IMR-90 (cell line): Measurements from ENCODE around the gene MAGEB3. TPM values are rescaled to one million over a fixed set of nuclear protein-coding genes. Genes with fewer than 3 reads are reported as not detected.

Experiments used
- ATAC-seq: fragments of 200-7000 bp; cut with Tn5 transposase; 2 replicates; pipeline ENCODE4 v1.9.1; 2020; ENCODE audit warnings: low read depth, mild to moderate bottlenecking, moderate library complexity
- BruUV-seq: library from RNA; stranded (reverse); fragments of 400-500 nt; replicated peaks from 2 replicates; lab custom pipeline; 2021; lab: Mats Ljungman, UMichigan
- CTCF ChIA-PET: fragments of 300-600 bp; formaldehyde crosslinking; extraction: SDS; loops from one replicate; lab custom pipeline; 2021; ENCODE audit warnings: antibody characterized with exemption; lab: Yijun Ruan, JAX
- POLR2A ChIA-PET: fragments of 300-600 bp; sonication (Branson Sonifier 250); formaldehyde crosslinking; loops from one replicate; lab custom pipeline; 2022; ENCODE audit warnings: antibody characterized with exemption; ENCODE audit not compliant: unreplicated experiment; lab: Charles Lee
- DNase-seq: peaks from one replicate; pipeline ENCODE4 v3.0.0; 2013
- H2AFZ ChIP-seq: replicated peaks from 2 replicates; pipeline ENCODE3; 2013; ENCODE audit warnings: low read length, mild to moderate bottlenecking; ENCODE audit not compliant: poor library complexity
- H2AK5ac ChIP-seq: 2 replicates; pipeline ENCODE4 v1.6.1; 2013; ENCODE audit warnings: low read depth, low read length, inconsistent platforms
- H2AK9ac ChIP-seq: replicated peaks from 2 replicates; pipeline ENCODE3; 2013; ENCODE audit warnings: mild to moderate bottlenecking, low read depth, low read length, moderate library complexity; ENCODE audit not compliant: poor library complexity
- H2BK120ac ChIP-seq: 2 replicates; pipeline ENCODE4 v1.6.1; 2013; ENCODE audit warnings: low read depth, low read length, inconsistent platforms
- H2BK15ac ChIP-seq: 3 replicates; pipeline ENCODE4 v1.6.1; 2013; ENCODE audit warnings: low read depth, low read length, inconsistent platforms
- H2BK20ac ChIP-seq: 2 replicates; pipeline ENCODE4 v1.6.1; 2013; ENCODE audit warnings: low read depth, mild to moderate bottlenecking, inconsistent platforms, low read length, moderate library complexity
- H2BK5ac ChIP-seq: 2 replicates; pipeline ENCODE4 v1.6.1; 2013; ENCODE audit warnings: mild to moderate bottlenecking, low read depth, low read length, inconsistent platforms; ENCODE audit not compliant: poor library complexity, severe bottlenecking
- H3K14ac ChIP-seq: replicated peaks from 2 replicates; pipeline ENCODE4 v1.6.1; 2013; ENCODE audit warnings: low read depth, low read length, inconsistent platforms
- H3K18ac ChIP-seq: 2 replicates; pipeline ENCODE4 v1.6.1; 2013; ENCODE audit warnings: low read depth, low read length, control low read depth
- H3K23ac ChIP-seq: 2 replicates; pipeline ENCODE4 v1.6.1; 2013; ENCODE audit warnings: low read depth, low read length, inconsistent platforms
- H3K27ac ChIP-seq: 2 replicates; pipeline ENCODE4 v1.5.1; 2013; ENCODE audit warnings: mild to moderate bottlenecking, control low read depth, low read length; ENCODE audit not compliant: insufficient read depth
- H3K27me3 ChIP-seq: 2 replicates; pipeline ENCODE4 v1.6.1; 2013; ENCODE audit warnings: low read length; ENCODE audit not compliant: control insufficient read depth, insufficient read depth
- H3K36me3 ChIP-seq: 2 replicates; pipeline ENCODE4 v1.6.1; 2013; ENCODE audit warnings: low read length, mixed read lengths; ENCODE audit not compliant: control insufficient read depth, insufficient read depth
- H3K4ac ChIP-seq: 2 replicates; pipeline ENCODE4 v1.6.1; 2013; ENCODE audit warnings: low read depth, low read length, inconsistent platforms
- H3K4me1 ChIP-seq: 2 replicates; pipeline ENCODE4 v1.6.1; 2013; ENCODE audit warnings: low read length, mixed read lengths; ENCODE audit not compliant: control insufficient read depth, insufficient read depth
- H3K4me2 ChIP-seq: 2 replicates; pipeline ENCODE4 v1.6.1; 2013; ENCODE audit warnings: low read depth, mild to moderate bottlenecking, control low read depth, low read length, moderate library complexity
- H3K4me3 ChIP-seq: 2 replicates; pipeline ENCODE4 v1.5.1; 2013; ENCODE audit warnings: low read depth, mild to moderate bottlenecking, control low read depth, low read length, moderate library complexity; ENCODE audit not compliant: insufficient read depth
- H3K56ac ChIP-seq: 2 replicates; pipeline ENCODE4 v1.6.1; 2013; ENCODE audit warnings: low read length, inconsistent platforms; ENCODE audit not compliant: insufficient read depth; ENCODE audit errors: extremely low read depth
- H3K79me1 ChIP-seq, 2 experiments: 2 replicates each; pipeline ENCODE4 v1.6.1; 2013; ENCODE audit warnings: low read length in 2 of 2, inconsistent platforms in 1 of 2, low read depth in 1 of 2
- H3K9ac ChIP-seq: 2 replicates; pipeline ENCODE4 v1.6.1; 2013; ENCODE audit warnings: low read depth, low read length, control low read depth
- H3K9me1 ChIP-seq: 2 replicates; pipeline ENCODE4 v1.6.1; 2013; ENCODE audit warnings: low read length, inconsistent platforms; ENCODE audit not compliant: insufficient read depth
- H3K9me3 ChIP-seq: 2 replicates; pipeline ENCODE4 v1.6.1; 2013; ENCODE audit warnings: low read length; ENCODE audit not compliant: control insufficient read depth, insufficient read depth
- H4K20me1 ChIP-seq: 2 replicates; pipeline ENCODE4 v1.6.1; 2013; ENCODE audit warnings: low read length, inconsistent platforms; ENCODE audit not compliant: insufficient read depth
- H4K5ac ChIP-seq: 2 replicates; pipeline ENCODE4 v1.6.1; 2013; ENCODE audit warnings: mild to moderate bottlenecking, low read depth, low read length, control low read depth
- H4K8ac ChIP-seq, 2 experiments: 2 replicates each; pipeline ENCODE4 v1.6.1; 2013; ENCODE audit warnings: low read depth in 2 of 2, low read length in 2 of 2, control low read depth in 1 of 2, inconsistent platforms in 1 of 2
- H4K91ac ChIP-seq: 2 replicates; pipeline ENCODE4 v1.6.1; 2013; ENCODE audit warnings: low read depth, low read length, inconsistent platforms; ENCODE audit not compliant: insufficient read depth
- BHLHE40 ChIP-seq: fragments of 150-350 bp; IDR thresholded peaks from 2 replicates; pipeline ENCODE4 v1.6.1; 2016; ENCODE audit warnings: mild to moderate bottlenecking, low read depth, low read length
- CEBPB ChIP-seq: IDR thresholded peaks from 2 replicates; pipeline ENCODE4 v1.6.1; 2012; ENCODE audit warnings: low read depth, low read length, improper control_type of control experiment
- CHD1 ChIP-seq: IDR thresholded peaks from 2 replicates; pipeline ENCODE4 v1.6.1; 2012; ENCODE audit warnings: low read depth, low read length, improper control_type of control experiment
- MAZ ChIP-seq: IDR thresholded peaks from 2 replicates; pipeline ENCODE4 v1.6.1; 2012; ENCODE audit warnings: low read depth, mild to moderate bottlenecking, low read length, improper control_type of control experiment, moderate library complexity, borderline replicate concordance
- MXI1 ChIP-seq: IDR thresholded peaks from 2 replicates; pipeline ENCODE4 v1.6.1; 2012; ENCODE audit warnings: low read depth, mild to moderate bottlenecking, low read length, moderate library complexity, borderline replicate concordance
- NFE2L2 ChIP-seq: fragments of 150-350 bp; IDR thresholded peaks from 2 replicates; pipeline ENCODE4 v1.6.1; 2016; ENCODE audit warnings: low read depth, mild to moderate bottlenecking, low read length
- RCOR1 ChIP-seq: IDR thresholded peaks from 2 replicates; pipeline ENCODE4 v1.6.1; 2012; ENCODE audit warnings: mild to moderate bottlenecking, low read length, improper control_type of control experiment; ENCODE audit not compliant: insufficient replicate concordance
- SMC3 ChIP-seq: fragments of 150-350 bp; IDR thresholded peaks from 2 replicates; pipeline ENCODE4 v1.6.1; 2016; ENCODE audit warnings: low read depth, mild to moderate bottlenecking, antibody characterized with exemption, low read length, moderate library complexity
- WGBS, 2 experiments: methylation state at CpG; one replicate each; pipeline versions ENCODE4 v1.1.5 to v1.1.7; 2013; ENCODE audit warnings: missing lambda C conversion rate in 2 of 2; ENCODE audit not compliant: insufficient read length in 1 of 2; ENCODE audit errors: extremely low coverage in 2 of 2; 5-methylcytosine and 5-hydroxymethylcytosine counted together
- dilution Hi-C: fragments of 300-500 bp; cut with HindIII; formaldehyde crosslinking; loops from one replicate; pipeline ENCODE4 v1.14.3; 2018; ENCODE audit warnings: low sequenced_read_pairs; ENCODE audit not compliant: unreplicated experiment
- in situ Hi-C: fragments of 300-500 bp; cut with MboI; formaldehyde crosslinking; loops from 3 replicates; pipeline ENCODE4 v1.14.3; 2019; ENCODE audit warnings: low sequenced_read_pairs, inconsistent platforms, mixed read lengths
- intact Hi-C: fragments of 100-400 bp; cut with micrococcal nuclease; formaldehyde crosslinking; loops from 2 replicates; pipeline ENCODE4 v1.10.0; 2022
- polyA plus RNA-seq, 3 experiments: library from polyadenylated mRNA; depleted of rRNA; stranded (reverse); fragments of >200 nt; gene quantifications; 2 replicates each; pipeline ENCODE4 v1.2.3, GENCODE V29; 2012; ENCODE audit warnings: low replicate concordance in 1 of 3
- total RNA-seq: library from RNA; depleted of rRNA; stranded (reverse); fragments of >200 nt; gene quantifications from 2 replicates; pipeline ENCODE4 v1.2.3, GENCODE V29; 2012
- TF ChIP-seq, protein P1 (sequence below): fragments of 150-350 bp; IDR thresholded peaks from 2 replicates; pipeline ENCODE4 v1.6.1; 2016; ENCODE audit warnings: low read depth, mild to moderate bottlenecking, low read length, moderate library complexity, borderline replicate concordance

MAGEB3 gene
- total and polyA plus RNA-seq, 2 of the 4 experiments (the other 2 are of a cell fraction), result not detected

DNA sequence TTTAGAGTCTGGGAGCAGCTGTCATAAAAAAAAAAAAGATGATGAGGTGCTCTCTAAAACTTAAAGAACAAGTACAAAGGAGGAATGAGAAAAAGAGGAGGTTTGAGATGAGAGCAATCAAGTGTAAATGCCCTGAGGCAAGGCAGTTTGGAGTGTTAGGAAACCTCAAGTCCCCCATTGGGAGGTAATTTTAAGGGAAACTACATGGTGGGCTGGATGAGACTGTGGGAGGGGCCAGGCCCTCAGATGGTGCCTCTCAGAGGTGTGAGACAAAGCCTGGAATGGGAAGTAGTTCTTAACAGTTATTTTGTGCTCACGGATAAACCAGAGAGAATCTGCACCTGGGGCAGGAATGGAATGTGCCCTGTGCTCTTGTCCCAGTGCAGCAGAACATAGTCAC is 1.9 kb upstream of the MAGEB3 start:
- H3K27me3 ChIP-seq, result no peaks in the 10 kb centered on the region; the same call in 1 of the 2 replicates
- H2BK5ac ChIP-seq, result no peak overlapping the region
- H4K20me1 ChIP-seq, result no peaks in the 10 kb centered on the region
- no peak for DNase-seq
- intact Hi-C loops (no loop called here), in situ Hi-C loops (no loop called here), dilution Hi-C loops (no loop called here)
- no peak overlapping the region for H3K27ac ChIP-seq
- no peaks in the 10 kb centered on the region for H3K4me1 ChIP-seq
- no peaks in the 10 kb centered on the region for H3K36me3 ChIP-seq
- no peak overlapping the region for H2BK20ac ChIP-seq
- no peak overlapping the region for H3K18ac ChIP-seq
- H3K23ac ChIP-seq, result no peak overlapping the region
- no TSS peak for BruUV-seq
- no peak for ATAC-seq
- H3K4me3 ChIP-seq, result no peak overlapping the region
- no peak overlapping the region for H4K5ac ChIP-seq
- H2BK120ac ChIP-seq, result no peak overlapping the region
- TF ChIP-seq, protein P1, sequence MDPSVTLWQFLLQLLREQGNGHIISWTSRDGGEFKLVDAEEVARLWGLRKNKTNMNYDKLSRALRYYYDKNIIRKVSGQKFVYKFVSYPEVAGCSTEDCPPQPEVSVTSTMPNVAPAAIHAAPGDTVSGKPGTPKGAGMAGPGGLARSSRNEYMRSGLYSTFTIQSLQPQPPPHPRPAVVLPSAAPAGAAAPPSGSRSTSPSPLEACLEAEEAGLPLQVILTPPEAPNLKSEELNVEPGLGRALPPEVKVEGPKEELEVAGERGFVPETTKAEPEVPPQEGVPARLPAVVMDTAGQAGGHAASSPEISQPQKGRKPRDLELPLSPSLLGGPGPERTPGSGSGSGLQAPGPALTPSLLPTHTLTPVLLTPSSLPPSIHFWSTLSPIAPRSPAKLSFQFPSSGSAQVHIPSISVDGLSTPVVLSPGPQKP, result no peak
- TF ChIP-seq SMC3 (no peak), MAZ (no peak), NFE2L2 (no peak), CHD1 (no peak), BHLHE40 (no peak), CEBPB (no peak), RCOR1 (no peak), MXI1 (no peak)
- ChIA-PET POLR2A (no interaction called here), CTCF (no interaction called here)
- H3K4me2 ChIP-seq, result no peak overlapping the region
- H2BK15ac ChIP-seq, result no peak overlapping the region
- no peaks in the 10 kb centered on the region for H3K79me1 ChIP-seq
- H4K8ac ChIP-seq, result no peak overlapping the region
- H3K14ac ChIP-seq, result no peak overlapping the region
- no peak overlapping the region for H3K4ac ChIP-seq
- H3K9me3 ChIP-seq, result no peaks in the 10 kb centered on the region
- no peak overlapping the region for H3K9ac ChIP-seq
- H2AK9ac ChIP-seq, result no peak overlapping the region
- WGBS, 2 experiments, result no CpG with 5 or more reads among the region's 1 CpG
- no peak overlapping the region for H4K91ac ChIP-seq
- no peaks in the 10 kb centered on the region for H3K9me1 ChIP-seq
- no peak overlapping the region for H3K56ac ChIP-seq
- no peak overlapping the region for H2AK5ac ChIP-seq
- H2AFZ ChIP-seq, result no peak overlapping the region
